ENCODE data around the gene POLN.
"Not testable (repeated sequence)": the region's sequence is repeated elsewhere in the genome, so short reads cannot be mapped to it uniquely, and the experiment has no call there.

POLN gene

GRCh38 chr4:2250357-2251072, 8.6 kb upstream of the POLN start:
- DNase-seq: no peak

- DNase-seq: no peak
Measured at GRCh38 chr4:2249526-2250356, 7.8 kb upstream of the POLN start.

GRCh38 chr4:2248821-2249261, 6.9 kb upstream of the POLN start:
- no peak for DNase-seq

GRCh38 chr4:2248044-2248780, 6.3 kb upstream of the POLN start:
- peak; percentile 19 for DNase-seq

- peak; percentile 16 for DNase-seq
Measured at GRCh38 chr4:2247128-2248043, 5.5 kb upstream of the POLN start.

GRCh38 chr4:2246384-2247127, 4.6 kb upstream of the POLN start:
- DNase-seq: no peak

GRCh38 chr4:2245787-2246275, 3.9 kb upstream of the POLN start:
- DNase-seq: no peak

- DNase-seq: no peak
Measured at GRCh38 chr4:2245057-2245786, 3.3 kb upstream of the POLN start.

- no peak for DNase-seq
Measured at GRCh38 chr4:2243681-2244380, 1.9 kb upstream of the POLN start.

- no peak for DNase-seq
Measured at GRCh38 chr4:2241003-2241402, 918 bp downstream of the POLN start.

GRCh38 chr4:2236944-2237666, 4.8 kb downstream of the POLN start:
- no peak for DNase-seq

- no peak for DNase-seq
Measured at GRCh38 chr4:2231082-2231481, 10.8 kb downstream of the POLN start.

- no peak for DNase-seq
Measured at GRCh38 chr4:2226261-2226660, 15.7 kb downstream of the POLN start.

GRCh38 chr4:2222838-2223237, 19.1 kb downstream of the POLN start:
- no peak for DNase-seq

GRCh38 chr4:2221378-2221777, 20.5 kb downstream of the POLN start:
- not testable (repeated sequence) for DNase-seq

GRCh38 chr4:2220016-2220630, 21.8 kb downstream of the POLN start:
- DNase-seq: peak; percentile 83

GRCh38 chr4:2219233-2219760, 22.6 kb downstream of the POLN start:
- DNase-seq: no peak

- no peak for DNase-seq
Measured at GRCh38 chr4:2218436-2218835, 23.5 kb downstream of the POLN start.

GRCh38 chr4:2217726-2218125, 24.2 kb downstream of the POLN start:
- no peak for DNase-seq

Data from activated T-cell treated with anti-CD3 and anti-CD28 coated beads, Interleukin-2, amount 50 U/mL, for 1 hour (primary cell).